MM.1S (cell line): ENCODE data around the gene IFI44L.

Source experiments
- EZH2phosphoT487 ChIP-seq: fragments of 300-600 bp; sonication (generic); IDR thresholded peaks from 2 replicates; pipeline ENCODE4 v1.6.1; 2018; ENCODE audit warnings: antibody characterized with exemption, low read length
- TF ChIP-seq, protein P1 (sequence below): fragments of 300-600 bp; sonication (generic); IDR thresholded peaks from 2 replicates; pipeline ENCODE4 v1.5.1; 2016; ENCODE audit warnings: antibody characterized with exemption, low read length, mixed read lengths

DNA sequence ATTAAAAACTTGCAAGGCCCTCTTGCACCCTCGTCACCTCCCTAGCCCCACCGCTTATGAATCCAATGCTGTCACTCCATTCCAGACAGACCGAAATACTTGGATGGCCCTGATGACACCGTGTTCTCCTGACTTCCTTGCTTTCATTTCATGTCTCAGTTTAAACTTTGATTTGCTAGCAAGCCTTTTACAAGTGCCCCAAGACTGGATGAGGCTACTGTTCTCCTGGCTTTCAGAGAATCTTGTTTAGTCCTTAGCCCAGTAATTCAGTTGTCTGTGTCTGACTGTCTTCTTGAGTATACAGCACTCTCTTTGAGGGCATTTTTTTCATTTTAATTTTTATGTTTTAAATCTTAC lies 824 bp upstream of the IFI44L start:
- TF ChIP-seq, protein P1, sequence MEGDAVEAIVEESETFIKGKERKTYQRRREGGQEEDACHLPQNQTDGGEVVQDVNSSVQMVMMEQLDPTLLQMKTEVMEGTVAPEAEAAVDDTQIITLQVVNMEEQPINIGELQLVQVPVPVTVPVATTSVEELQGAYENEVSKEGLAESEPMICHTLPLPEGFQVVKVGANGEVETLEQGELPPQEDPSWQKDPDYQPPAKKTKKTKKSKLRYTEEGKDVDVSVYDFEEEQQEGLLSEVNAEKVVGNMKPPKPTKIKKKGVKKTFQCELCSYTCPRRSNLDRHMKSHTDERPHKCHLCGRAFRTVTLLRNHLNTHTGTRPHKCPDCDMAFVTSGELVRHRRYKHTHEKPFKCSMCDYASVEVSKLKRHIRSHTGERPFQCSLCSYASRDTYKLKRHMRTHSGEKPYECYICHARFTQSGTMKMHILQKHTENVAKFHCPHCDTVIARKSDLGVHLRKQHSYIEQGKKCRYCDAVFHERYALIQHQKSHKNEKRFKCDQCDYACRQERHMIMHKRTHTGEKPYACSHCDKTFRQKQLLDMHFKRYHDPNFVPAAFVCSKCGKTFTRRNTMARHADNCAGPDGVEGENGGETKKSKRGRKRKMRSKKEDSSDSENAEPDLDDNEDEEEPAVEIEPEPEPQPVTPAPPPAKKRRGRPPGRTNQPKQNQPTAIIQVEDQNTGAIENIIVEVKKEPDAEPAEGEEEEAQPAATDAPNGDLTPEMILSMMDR: no peak
- no peak for TF ChIP-seq EZH2phosphoT487
